NB4 (cell line): ENCODE data around the gene PTGER2.

Experiments
- MYC ChIP-seq: IDR thresholded peaks from 2 replicates; pipeline ENCODE4 v1.6.1; 2011; ENCODE audit warnings: low read depth, low read length
- POLR2A ChIP-seq: IDR thresholded peaks from 2 replicates; pipeline ENCODE4 v1.6.1; 2011; ENCODE audit warnings: mild to moderate bottlenecking; ENCODE audit not compliant: insufficient read length; ENCODE audit errors: extremely low read depth
- TF ChIP-seq, protein P1 (sequence below): IDR thresholded peaks from one replicate; pipeline ENCODE4 v1.5.1; 2012; ENCODE audit warnings: low read depth, low read length
- TF ChIP-seq, protein P2 (sequence below): IDR thresholded peaks from 2 replicates; pipeline ENCODE4 v1.6.1; 2011; ENCODE audit warnings: low read depth, low read length

DNA sequence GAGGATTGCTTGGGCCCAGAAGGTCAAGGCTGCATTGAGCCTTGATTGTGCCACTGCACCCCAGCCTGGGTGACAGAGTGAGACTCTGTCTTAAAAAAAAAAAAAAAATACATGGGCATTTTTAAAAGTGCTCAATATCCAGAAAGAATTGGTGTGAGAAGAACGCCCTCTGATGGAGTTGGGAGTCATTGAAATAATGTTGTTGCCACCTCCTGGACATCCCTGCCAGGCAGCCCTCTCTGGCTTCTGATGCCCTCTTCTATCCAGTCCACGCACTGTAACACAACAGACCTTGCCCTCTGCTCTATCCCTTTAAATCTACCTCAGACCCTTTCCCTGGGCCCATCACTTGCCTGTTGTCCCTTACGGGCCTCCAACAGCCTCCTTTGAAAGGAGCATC lies 41.7 kb upstream of the PTGER2 start:
- TF ChIP-seq POLR2A (no peak), MYC (no peak)
- TF ChIP-seq, protein P1, sequence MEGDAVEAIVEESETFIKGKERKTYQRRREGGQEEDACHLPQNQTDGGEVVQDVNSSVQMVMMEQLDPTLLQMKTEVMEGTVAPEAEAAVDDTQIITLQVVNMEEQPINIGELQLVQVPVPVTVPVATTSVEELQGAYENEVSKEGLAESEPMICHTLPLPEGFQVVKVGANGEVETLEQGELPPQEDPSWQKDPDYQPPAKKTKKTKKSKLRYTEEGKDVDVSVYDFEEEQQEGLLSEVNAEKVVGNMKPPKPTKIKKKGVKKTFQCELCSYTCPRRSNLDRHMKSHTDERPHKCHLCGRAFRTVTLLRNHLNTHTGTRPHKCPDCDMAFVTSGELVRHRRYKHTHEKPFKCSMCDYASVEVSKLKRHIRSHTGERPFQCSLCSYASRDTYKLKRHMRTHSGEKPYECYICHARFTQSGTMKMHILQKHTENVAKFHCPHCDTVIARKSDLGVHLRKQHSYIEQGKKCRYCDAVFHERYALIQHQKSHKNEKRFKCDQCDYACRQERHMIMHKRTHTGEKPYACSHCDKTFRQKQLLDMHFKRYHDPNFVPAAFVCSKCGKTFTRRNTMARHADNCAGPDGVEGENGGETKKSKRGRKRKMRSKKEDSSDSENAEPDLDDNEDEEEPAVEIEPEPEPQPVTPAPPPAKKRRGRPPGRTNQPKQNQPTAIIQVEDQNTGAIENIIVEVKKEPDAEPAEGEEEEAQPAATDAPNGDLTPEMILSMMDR = peak; percentile 4
- TF ChIP-seq, protein P2, sequence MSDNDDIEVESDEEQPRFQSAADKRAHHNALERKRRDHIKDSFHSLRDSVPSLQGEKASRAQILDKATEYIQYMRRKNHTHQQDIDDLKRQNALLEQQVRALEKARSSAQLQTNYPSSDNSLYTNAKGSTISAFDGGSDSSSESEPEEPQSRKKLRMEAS = no peak
